ENCODE measurements around the gene ADIPOR1. TPM values are rescaled to one million over a fixed set of nuclear protein-coding genes. Genes with fewer than 3 reads are reported as not detected.

The ADIPOR1 gene
- total RNA-seq, 1 donor from 2014 or later = 84.0 TPM

DNA sequence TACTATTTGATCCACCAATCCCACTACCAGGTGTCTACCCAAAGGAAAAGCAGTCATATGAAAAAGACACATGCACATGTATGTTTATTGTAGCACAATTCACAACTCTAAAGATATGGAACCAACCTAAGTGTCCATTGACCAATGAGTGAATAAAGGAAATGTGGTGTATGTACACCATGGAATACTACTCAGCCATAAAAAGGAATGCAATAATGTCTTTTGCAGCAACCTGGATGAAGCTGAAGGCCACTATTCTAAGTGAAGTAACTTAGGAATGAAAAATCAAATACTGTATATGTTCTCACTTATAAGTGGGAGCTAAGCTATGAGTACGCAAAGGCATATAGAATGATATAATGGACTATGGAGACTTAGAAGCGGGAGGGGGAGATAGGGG is 12.6 kb downstream of the ADIPOR1 start:
- Histone ChIP-seq H3K27me3 (no peaks in the 10 kb centered on the region), H3K9me3 (no peaks in the 10 kb centered on the region), H3K36me3 (peaks cover 6 to 89% of the 10 kb centered on the region in 2 donors), H3K27ac (no peak overlapping the region), H3K4me1 (no peaks in the 10 kb centered on the region), H3K4me3 (no peak overlapping the region)
- intact Hi-C loops (cut with DNase I) = no loop called here
- no peak for DNase-seq (ENCODE audit: extremely low spot score in 2 of 2)
- TF ChIP-seq POLR2A (IDR thresholded peaks at IDR 0.05) = no peak
- TF ChIP-seq, protein P1, sequence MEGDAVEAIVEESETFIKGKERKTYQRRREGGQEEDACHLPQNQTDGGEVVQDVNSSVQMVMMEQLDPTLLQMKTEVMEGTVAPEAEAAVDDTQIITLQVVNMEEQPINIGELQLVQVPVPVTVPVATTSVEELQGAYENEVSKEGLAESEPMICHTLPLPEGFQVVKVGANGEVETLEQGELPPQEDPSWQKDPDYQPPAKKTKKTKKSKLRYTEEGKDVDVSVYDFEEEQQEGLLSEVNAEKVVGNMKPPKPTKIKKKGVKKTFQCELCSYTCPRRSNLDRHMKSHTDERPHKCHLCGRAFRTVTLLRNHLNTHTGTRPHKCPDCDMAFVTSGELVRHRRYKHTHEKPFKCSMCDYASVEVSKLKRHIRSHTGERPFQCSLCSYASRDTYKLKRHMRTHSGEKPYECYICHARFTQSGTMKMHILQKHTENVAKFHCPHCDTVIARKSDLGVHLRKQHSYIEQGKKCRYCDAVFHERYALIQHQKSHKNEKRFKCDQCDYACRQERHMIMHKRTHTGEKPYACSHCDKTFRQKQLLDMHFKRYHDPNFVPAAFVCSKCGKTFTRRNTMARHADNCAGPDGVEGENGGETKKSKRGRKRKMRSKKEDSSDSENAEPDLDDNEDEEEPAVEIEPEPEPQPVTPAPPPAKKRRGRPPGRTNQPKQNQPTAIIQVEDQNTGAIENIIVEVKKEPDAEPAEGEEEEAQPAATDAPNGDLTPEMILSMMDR (IDR thresholded peaks at IDR 0.05) = no peak
- no peak for TF ChIP-seq POLR2AphosphoS5 (IDR thresholded peaks at IDR 0.05; ENCODE audit: insufficient read depth in 1 of 2, low read depth in 1 of 2)

DNA sequence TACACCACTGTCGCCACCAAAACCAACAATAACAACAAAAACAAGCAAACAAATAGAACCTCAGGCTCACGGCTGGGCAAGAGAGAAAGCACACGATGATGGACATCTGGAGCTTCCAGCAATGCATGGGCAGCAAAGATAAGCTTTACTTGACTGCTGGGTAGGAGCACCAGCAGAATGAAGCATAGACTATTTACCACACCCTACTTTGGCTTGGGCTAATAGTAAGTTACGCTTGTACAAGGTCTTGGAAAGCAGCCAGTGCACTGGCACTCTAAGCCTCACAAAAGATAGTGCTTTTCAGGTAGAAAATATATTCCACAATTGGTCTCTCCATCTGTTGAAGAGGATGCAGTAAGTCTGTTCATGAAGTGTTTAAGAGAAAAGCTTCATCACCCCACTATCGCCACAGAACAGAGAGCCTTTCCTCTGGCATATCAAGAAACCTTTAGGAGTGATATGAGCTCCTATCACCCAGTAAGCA is 13.6 kb downstream of the ADIPOR1 start:
- DNase-seq (ENCODE audit: extremely low spot score in 2 of 2) = no peak
- no peaks in the 10 kb centered on the region for H3K27me3 ChIP-seq
- no peak overlapping the region for H3K27ac ChIP-seq
- intact Hi-C loops (cut with DNase I) = no loop called here
- H3K4me3 ChIP-seq = no peak overlapping the region
- no peaks in the 10 kb centered on the region for H3K4me1 ChIP-seq
- no peaks in the 10 kb centered on the region for H3K9me3 ChIP-seq
- no peak for TF ChIP-seq POLR2A (IDR thresholded peaks at IDR 0.05)
- TF ChIP-seq POLR2AphosphoS5 (IDR thresholded peaks at IDR 0.05; ENCODE audit: insufficient read depth in 1 of 2, low read depth in 1 of 2) = no peak
- TF ChIP-seq, protein P1 (IDR thresholded peaks at IDR 0.05) = no peak
- H3K36me3 ChIP-seq = peaks cover 6 to 79% of the 10 kb centered on the region in 2 donors

DNA sequence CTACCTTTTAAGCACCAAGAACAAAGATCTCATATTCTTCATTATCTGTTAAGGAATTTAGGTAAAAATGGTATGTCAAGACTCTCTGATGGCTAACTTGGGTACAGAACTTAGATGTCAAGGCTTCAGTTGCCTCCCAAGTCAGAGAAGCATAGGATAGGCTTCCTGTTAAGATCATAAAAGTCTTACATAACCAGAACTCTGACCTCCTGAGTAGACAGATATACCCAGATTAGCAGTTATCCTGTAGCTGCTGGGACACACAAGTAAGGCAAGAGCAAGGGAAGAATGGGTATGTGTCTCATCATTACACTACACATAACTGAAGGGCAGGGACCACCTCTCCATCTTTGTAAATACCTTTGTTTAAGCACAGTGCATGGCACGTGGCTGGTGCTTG is 15.7 kb downstream of the ADIPOR1 start:
- DNase-seq (ENCODE audit: extremely low spot score in 2 of 2) = no peak
- no peaks in the 10 kb centered on the region for H3K9me3 ChIP-seq
- H3K27me3 ChIP-seq = no peaks in the 10 kb centered on the region
- H3K4me1 ChIP-seq = no peaks in the 10 kb centered on the region
- no peak overlapping the region for H3K27ac ChIP-seq
- peaks cover 6 to 64% of the 10 kb centered on the region in 2 donors for H3K36me3 ChIP-seq
- H3K4me3 ChIP-seq = no peak overlapping the region
- TF ChIP-seq POLR2AphosphoS5 (IDR thresholded peaks at IDR 0.05; ENCODE audit: insufficient read depth in 1 of 2, low read depth in 1 of 2) (no peak), POLR2A (IDR thresholded peaks at IDR 0.05) (no peak)
- TF ChIP-seq, protein P1 (IDR thresholded peaks at IDR 0.05) = no peak
- intact Hi-C loops (cut with DNase I) = no loop called here

DNA sequence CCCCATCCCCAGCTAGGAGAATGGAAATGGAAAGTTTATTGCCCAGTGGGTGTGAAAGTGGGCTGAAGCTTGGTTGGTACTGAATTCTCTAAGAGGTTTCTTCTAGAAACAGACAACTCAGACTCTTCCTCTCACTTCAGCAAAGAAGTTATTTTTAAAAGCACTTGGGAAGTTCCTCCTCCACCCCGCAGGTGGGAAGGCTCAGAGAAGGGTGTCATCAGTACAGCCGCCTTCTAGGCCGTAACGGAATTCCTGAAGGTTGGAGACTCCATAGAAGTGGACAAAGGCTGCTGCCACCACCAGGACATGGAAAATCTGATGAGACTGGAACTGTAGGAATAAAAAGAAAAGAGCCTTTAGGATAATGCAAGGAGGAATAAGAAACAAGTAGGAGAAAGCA is 16.7 kb downstream of the ADIPOR1 start:
- Histone ChIP-seq H3K4me1 (no peaks in the 10 kb centered on the region), H3K4me3 (no peak overlapping the region), H3K27ac (no peak overlapping the region), H3K36me3 (peaks cover 6 to 54% of the 10 kb centered on the region in 2 donors), H3K27me3 (no peaks in the 10 kb centered on the region), H3K9me3 (no peaks in the 10 kb centered on the region)
- no peak for DNase-seq (ENCODE audit: extremely low spot score in 2 of 2)
- intact Hi-C loops (cut with DNase I) = no loop called here
- TF ChIP-seq POLR2AphosphoS5 (IDR thresholded peaks at IDR 0.05; ENCODE audit: insufficient read depth in 1 of 2, low read depth in 1 of 2) (no peak), POLR2A (IDR thresholded peaks at IDR 0.05) (no peak)
- TF ChIP-seq, protein P1 (IDR thresholded peaks at IDR 0.05) = no peak

DNA sequence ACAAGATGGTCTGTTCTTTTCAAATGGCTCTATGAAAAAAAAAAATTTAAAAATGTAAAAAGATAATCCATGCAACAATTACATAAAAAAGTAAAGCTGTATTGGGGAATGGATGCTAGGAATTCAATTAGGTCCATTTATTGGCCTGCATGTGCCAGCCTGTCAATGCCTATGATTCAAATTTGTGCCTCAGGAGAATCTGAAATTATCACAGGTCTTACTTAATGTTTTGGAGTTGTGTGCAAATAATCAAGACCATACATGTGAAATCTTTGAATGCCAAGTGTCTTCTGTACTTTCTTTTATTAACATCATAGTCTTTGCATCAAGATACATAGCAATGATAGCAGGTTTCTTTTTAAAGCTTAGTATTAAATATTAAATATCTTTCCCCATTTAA is 17.6 kb downstream of the ADIPOR1 start:
- no peak overlapping the region for H3K4me3 ChIP-seq
- H3K4me1 ChIP-seq = no peaks in the 10 kb centered on the region
- H3K9me3 ChIP-seq = no peaks in the 10 kb centered on the region
- H3K27me3 ChIP-seq = no peaks in the 10 kb centered on the region
- TF ChIP-seq POLR2A (IDR thresholded peaks at IDR 0.05) = no peak
- TF ChIP-seq POLR2AphosphoS5 (IDR thresholded peaks at IDR 0.05; ENCODE audit: insufficient read depth in 1 of 2, low read depth in 1 of 2) = no peak
- TF ChIP-seq, protein P1 (IDR thresholded peaks at IDR 0.05) = no peak
- H3K27ac ChIP-seq = no peak overlapping the region
- peaks cover 6 to 46% of the 10 kb centered on the region in 2 donors for H3K36me3 ChIP-seq
- no peak for DNase-seq (ENCODE audit: extremely low spot score in 2 of 2)
- intact Hi-C loops (cut with DNase I) = no loop called here
